OCI-LY3 (cell line): ENCODE measurements around the gene MED10.

Experiments used
- H2AFZ ChIP-seq: fragments of 200-600, 300-600 bp; shearing (Covaris generic); 2 replicates; pipeline ENCODE4 v1.6.0; 2014; ENCODE audit warnings: antibody characterized with exemption, low read depth, low read length
- H3K27ac ChIP-seq: fragments of 200-600, 300-600 bp; sonication (generic); 2 replicates; pipeline ENCODE4 v1.5.1; 2014; ENCODE audit warnings: mild to moderate bottlenecking, low read length, moderate library complexity, mixed read lengths
- H3K27me3 ChIP-seq: fragments of 200-600, 300-600 bp; sonication (generic); 2 replicates; pipeline ENCODE4 v1.6.1; 2014; ENCODE audit warnings: low read depth, low read length, mixed read lengths
- H3K36me3 ChIP-seq: fragments of 200-600, 300-600 bp; sonication (generic); replicated peaks from 2 replicates; pipeline ENCODE3; 2014; ENCODE audit warnings: low read depth, low read length, mixed read lengths
- H3K4me1 ChIP-seq: fragments of 300-600, 200-600 bp; sonication (generic); 2 replicates; pipeline ENCODE4 v1.6.1; 2014; ENCODE audit warnings: low read length, mixed read lengths
- H3K4me2 ChIP-seq: fragments of 200-600, 300-600 bp; sonication (generic); 2 replicates; pipeline ENCODE4 v1.6.1; 2014; ENCODE audit warnings: low read length, mixed read lengths
- H3K4me3 ChIP-seq: fragments of 300-600, 200-600 bp; sonication (generic); 2 replicates; pipeline ENCODE4 v1.5.1; 2014; ENCODE audit warnings: antibody characterized with exemption, mild to moderate bottlenecking, low read length, moderate library complexity
- H3K79me2 ChIP-seq: fragments of 300-600, 200-600 bp; shearing (Covaris generic); 2 replicates; pipeline ENCODE4 v1.6.1; 2014; ENCODE audit warnings: mild to moderate bottlenecking, low read length, mixed read lengths
- H3K9ac ChIP-seq: fragments of 300-600, 200-600 bp; shearing (Covaris generic); 2 replicates; pipeline ENCODE4 v1.6.0; 2014; ENCODE audit warnings: mild to moderate bottlenecking, low read length, moderate library complexity
- H3K9me3 ChIP-seq: fragments of 200-600, 300-600 bp; shearing (Covaris generic); 2 replicates; pipeline ENCODE4 v1.6.1; 2014; ENCODE audit warnings: low read length, mixed read lengths; ENCODE audit not compliant: insufficient read depth
- H4K20me1 ChIP-seq: fragments of 200-600, 300-600 bp; sonication (generic); 2 replicates; pipeline ENCODE4 v1.6.1; 2016; ENCODE audit warnings: low read length, mixed read lengths; ENCODE audit not compliant: insufficient read depth
- CTCF ChIP-seq: fragments of 200-600, 300-600 bp; sonication (generic); IDR thresholded peaks from 2 replicates; pipeline ENCODE4 v1.5.1; 2014; ENCODE audit warnings: antibody characterized with exemption, low read length, low read depth
- EZH2phosphoT487 ChIP-seq: fragments of 200-600 bp; shearing (Covaris generic); IDR thresholded peaks from 2 replicates; pipeline ENCODE4 v1.6.1; 2018; ENCODE audit warnings: antibody characterized with exemption, mixed run types, low read depth

MED10 gene

GRCh38 chr5:6328173-6328572 is 50.2 kb downstream of the MED10 start:
- H3K4me1 ChIP-seq: no peaks in the 10 kb centered on the region
- no peak for TF ChIP-seq EZH2phosphoT487
- no peak overlapping the region for H3K27ac ChIP-seq
- H3K9ac ChIP-seq: no peak overlapping the region
- no peak overlapping the region for H3K4me2 ChIP-seq
- no peaks in the 10 kb centered on the region for H4K20me1 ChIP-seq
- H3K4me3 ChIP-seq: no peak overlapping the region
- no peaks in the 10 kb centered on the region for H3K27me3 ChIP-seq
- no peaks in the 10 kb centered on the region for H3K79me2 ChIP-seq
- H3K36me3 ChIP-seq: no peaks in the 10 kb centered on the region
- no peak overlapping the region for H2AFZ ChIP-seq
- no peaks in the 10 kb centered on the region for H3K9me3 ChIP-seq

- Histone ChIP-seq H3K9me3 (no peaks in the 10 kb centered on the region), H3K27ac (no peak overlapping the region), H3K4me3 (no peak overlapping the region), H2AFZ (no peak overlapping the region), H3K9ac (no peak overlapping the region), H3K27me3 (no peaks in the 10 kb centered on the region), H3K4me1 (no peaks in the 10 kb centered on the region), H3K36me3 (no peaks in the 10 kb centered on the region), H3K4me2 (no peak overlapping the region), H3K79me2 (no peaks in the 10 kb centered on the region), H4K20me1 (no peaks in the 10 kb centered on the region)
- TF ChIP-seq EZH2phosphoT487 (no peak), CTCF (no peak)
Observed at GRCh38 chr5:6326776-6327175, 51.6 kb downstream of the MED10 start.

- Histone ChIP-seq H3K9ac (no peak overlapping the region), H3K36me3 (no peaks in the 10 kb centered on the region), H2AFZ (no peak overlapping the region), H3K79me2 (no peaks in the 10 kb centered on the region), H3K4me2 (no peak overlapping the region), H4K20me1 (no peaks in the 10 kb centered on the region), H3K4me3 (no peak overlapping the region), H3K27ac (no peak overlapping the region), H3K4me1 (no peaks in the 10 kb centered on the region), H3K27me3 (no peaks in the 10 kb centered on the region), H3K9me3 (no peaks in the 10 kb centered on the region)
- TF ChIP-seq EZH2phosphoT487 (no peak), CTCF (no peak)
Observed at GRCh38 chr5:6322163-6322713, 56.1 kb downstream of the MED10 start.
